Pulmonary artery endothelial cell (primary cell): ENCODE results near the gene HSD17B3. TPM values are rescaled to one million over a fixed set of nuclear protein-coding genes. Genes with fewer than 3 reads are reported as not detected.
"Not testable (repeated sequence)": the region's sequence is repeated elsewhere in the genome, so short reads cannot be mapped to it uniquely, and the experiment has no call there.

Experiments used
- DNase-seq: peaks from one replicate; pipeline ENCODE4 v3.0.0-alpha.2; 2011; ENCODE audit warnings: low read depth, low spot score
- total RNA-seq: library from RNA; depleted of rRNA; stranded (reverse); fragments of >200 nt; gene quantifications from 2 replicates; pipeline ENCODE4 v1.2.3, GENCODE V29; 2014

Gene HSD17B3
- not detected in 2 replicates for total RNA-seq

DNA sequence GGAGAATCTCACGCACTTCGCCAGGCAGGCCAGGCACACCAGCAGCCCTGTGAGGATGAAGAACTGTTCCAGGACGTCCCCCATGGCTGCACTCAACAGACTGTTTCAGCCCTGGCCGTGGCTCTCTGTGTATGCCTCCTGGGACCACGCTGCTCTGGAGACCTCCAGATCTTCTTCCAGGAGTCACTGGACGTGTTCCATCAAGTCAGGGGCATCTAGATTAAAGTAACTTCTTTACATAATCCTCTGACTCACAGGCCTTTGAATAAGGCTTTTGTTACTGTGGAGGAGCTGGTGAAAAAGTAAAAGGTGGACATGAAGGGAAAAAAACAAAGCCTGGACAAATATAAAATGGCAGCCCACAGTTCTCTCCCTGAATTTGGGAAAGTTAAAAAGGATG lies at the start of gene HSD17B3:
HSD17B3 (minus strand) TSS at position 156 of the 400 bp plus-strand sequence; CDS start at position 84, 72 bp downstream.
- no peak for DNase-seq

DNA sequence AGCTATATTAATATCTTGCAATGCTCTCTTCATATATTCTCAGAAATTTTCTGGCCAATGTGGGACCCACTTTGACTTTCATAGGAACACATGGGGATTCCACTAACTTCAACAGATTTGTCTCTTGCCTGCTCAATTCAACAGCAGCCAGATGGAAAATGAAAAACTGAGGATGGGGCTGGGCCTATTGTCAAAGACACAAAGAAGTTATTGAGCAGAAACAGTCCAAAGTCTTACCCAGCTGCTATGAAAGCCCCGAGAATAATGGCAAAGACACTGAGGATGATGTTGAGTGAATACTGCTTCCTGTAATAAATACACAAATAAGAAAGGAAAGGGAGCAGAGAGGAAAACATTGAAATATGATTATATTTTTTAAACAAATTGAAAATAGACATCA lies 48.9 kb upstream of the HSD17B3 start:
- no peak for DNase-seq

DNA sequence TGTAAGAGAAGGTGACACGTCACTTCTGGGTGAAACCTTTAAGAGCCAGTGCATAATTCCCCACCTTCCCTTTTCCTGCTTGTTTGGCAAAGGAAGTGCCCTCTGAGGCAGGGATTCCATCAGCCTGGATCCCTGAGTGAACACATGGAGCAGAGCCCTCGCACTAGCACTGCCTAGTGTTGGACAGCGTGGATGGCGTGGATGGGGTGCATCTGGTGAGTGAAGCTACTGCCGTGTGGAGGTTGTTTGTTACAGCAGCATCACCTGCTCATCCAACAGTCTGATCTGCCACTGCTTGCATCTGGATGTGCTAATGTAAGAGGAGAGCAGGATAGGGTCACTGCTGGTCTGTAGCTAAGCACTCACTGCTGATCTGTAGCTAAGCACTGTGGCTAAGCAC lies 46.3 kb upstream of the HSD17B3 start:
- DNase-seq, result no peak

DNA sequence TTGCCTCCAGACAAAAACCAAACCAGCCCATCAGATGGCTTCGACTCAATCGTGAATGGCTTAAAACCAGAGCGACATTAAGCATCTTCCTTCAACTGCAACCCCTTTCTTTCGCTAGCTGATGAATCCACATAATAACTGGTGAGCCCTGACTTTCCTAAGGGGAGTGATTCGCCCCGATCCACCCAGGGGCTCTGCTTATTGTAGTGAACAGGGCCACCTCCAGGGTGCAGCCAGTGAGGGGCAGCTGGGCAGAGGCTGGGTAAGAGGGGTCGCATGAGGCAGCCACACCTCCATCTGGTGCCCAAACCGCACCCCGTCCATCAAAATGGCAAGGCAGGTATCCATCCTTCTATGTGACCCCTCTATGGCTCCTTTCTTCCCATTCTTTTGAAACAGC lies 43.6 kb upstream of the HSD17B3 start:
- no peak for DNase-seq

DNA sequence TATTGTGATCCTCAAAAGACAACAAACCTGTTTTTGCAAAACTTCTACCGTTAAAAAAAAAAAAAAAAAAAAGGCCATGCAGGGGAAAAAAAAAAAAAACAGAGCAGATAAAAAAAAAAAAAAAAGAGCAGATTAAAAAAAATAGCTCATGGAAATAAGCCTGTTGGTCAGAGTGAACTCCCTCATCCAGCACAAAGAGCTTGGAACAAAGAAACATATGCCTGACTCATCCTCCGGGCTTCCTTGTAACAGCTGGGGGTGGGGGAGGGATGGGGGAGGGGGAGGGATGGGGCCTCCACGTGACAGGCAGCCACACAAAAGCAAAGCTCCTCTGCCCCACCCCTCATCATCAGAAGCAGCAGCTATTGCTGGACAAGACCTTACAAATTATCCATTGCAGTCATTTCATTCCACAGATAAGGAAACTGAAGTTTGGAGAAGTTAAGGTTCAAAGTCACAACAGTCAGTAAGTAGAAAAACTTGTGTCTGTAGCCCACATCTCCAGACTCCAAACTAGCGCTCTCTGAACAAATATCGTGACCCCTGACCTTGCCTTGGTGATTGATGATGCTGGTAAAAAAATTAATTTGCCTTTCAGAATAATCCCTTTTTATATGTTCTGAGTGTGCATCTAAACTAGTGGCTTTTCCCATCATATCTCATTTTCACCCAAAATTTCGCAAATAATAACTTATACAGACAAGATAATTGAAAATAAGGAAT lies 42.6 kb upstream of the HSD17B3 start:
- peak; percentile 93 for DNase-seq

DNA sequence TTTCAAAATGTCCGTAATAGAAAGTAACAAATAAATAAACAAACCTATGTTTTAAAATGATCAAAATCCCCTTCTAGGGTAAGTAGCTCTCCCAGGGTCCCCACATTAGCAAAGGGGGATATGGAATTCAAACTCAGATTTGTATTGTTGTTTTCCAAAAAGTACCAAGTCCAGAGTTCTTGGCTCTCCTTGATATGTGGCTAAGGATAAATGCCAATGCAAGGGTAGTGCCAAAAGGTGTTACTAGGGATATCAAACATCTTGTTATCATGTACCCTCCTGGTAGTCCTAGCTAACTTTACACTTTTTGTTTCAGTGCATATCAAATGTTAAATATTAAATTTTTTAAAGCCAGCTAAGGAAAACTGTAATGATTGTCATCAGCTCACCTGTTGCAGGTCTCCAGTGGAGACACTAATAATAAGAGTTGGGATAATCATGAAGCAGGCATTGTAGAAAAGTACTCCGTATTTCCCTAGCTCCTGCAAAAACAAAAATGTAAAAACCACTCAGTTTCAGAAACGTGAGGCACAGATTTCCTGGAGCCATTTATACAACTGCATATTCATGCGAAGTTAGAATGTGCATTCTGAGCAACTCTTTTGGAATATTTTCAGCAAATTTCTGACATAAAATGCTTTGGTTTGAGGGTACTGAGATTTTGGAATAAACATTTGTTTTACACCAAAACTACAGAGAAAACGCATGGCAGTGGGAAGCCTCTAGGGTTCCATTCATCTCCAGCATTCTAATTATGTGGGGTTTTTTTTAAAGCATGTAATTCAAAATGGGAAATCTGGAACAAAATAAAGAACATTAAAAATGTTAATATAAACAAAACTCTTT lies 41.8 kb upstream of the HSD17B3 start:
- no peak for DNase-seq

DNA sequence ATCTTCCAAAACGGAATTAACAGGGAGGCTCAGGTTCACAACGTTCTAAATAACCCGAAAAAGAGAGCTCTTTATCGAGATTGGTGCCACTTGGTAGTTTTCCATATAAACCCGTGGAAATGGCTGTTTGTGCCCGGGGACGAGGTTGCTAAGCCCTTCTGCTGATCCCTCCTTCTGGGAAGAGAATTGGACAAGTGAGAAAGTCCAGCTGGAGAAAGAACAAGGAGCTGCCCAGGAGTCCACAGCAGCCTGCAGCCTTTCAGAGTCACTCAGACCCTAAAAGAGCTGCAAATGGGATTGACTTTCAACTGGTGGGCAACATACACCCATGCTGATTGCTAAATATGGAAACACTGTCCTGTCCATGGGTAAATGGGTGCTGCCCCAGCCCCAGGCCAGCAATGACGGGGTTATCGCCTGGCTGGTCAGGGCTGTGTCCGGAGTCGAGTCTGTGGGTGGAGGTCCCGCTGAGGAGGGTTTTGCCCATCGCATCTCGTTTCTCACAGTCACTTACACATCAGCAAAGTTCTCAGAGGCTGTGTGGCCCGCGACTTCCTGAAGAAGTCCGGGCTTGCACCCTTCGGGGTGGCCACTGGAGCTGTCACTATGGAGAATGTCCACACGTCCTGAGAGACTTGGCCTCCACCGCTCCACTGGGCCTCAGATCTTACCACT lies 40.7 kb upstream of the HSD17B3 start:
- DNase-seq, result no peak

DNA sequence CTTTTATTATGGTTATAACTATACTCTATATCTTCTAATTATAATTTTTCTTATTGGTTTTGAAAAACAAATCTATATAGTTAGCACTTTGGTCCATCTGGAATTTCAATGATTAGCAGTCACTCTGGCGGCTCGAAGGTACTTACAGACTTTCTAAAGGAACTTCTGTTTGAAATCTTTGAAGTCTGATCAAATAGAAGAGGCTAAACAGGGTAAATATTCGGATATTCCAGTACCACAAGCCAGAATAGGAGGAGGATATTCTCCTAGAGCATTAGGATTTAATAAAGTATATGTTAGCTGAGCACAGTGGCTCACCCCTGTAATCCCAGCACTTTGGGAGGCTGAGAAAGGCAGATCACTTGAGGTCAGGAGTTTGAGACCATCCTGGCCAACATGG lies 38.7 kb upstream of the HSD17B3 start:
- no peak for DNase-seq

DNA sequence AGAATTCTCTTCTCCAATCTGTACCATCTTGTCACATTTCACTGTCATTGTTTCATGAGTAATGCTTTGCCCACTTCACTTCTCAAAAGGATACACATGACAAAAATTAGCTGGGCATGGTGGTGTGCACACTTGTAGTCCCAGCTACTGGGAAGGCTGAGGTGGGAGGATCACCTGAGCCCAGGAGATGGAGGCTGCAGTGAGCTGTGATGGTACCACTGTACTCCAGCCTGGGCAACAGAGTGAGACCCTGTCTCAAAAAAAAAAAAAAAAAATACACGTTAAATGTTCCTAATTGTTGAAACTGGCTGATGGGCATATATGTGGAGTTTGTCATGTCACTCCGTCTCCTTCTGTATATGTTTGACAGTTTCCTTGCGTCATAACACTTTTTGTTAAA lies 36.3 kb upstream of the HSD17B3 start:
- no peak for DNase-seq

DNA sequence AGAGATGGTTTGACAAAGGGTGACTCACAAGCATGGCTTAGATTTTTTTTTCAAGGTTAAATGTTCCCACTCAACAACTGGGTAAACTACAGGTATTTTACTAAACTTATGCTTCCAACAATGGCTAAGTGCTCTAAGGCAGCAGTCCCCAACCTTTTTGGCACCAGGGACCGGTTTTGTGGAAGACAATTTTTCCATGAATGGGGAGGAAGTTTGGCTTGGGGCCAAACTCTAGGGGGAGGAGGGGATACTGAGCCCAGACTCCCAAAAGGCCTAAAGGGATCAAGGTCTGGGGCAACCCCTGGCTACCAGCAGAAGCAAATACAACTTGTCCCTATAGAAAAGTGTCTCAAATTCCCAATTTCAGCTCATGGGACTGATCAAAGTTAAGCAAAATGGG lies 32.0 kb upstream of the HSD17B3 start:
- no peak for DNase-seq

DNA sequence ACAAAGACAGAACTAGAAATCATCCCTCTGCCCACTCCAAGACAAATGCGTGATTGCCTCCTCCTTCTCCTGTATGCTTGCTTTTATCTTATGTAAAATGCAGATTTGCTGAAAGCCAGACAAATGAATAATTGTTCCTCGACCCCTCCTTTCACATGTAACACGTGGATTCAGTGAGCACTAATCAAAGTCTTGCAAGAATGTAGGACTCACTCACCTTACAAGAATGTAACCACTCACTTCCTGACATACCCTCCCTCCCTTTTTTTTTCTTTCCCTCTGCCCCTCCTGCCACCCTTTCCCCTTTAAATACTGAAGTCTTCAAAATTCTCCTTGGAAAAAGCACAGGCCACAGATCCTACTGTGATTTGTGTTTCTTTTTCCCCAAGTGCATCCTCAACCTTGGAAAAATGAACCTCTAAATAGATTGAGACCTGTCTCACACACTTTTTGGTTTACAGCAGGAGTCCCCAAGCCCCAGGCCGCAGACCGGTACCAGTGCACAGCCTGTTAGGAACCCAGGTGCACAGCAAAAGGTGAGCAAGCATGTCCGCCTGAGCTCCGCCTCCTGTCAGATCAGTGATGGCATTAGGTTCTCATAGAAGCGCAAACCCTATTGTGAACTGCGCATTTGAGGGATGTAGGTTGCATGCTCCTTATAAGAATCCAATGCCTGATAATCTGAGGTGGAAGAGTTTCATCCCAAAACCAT lies 29.4 kb upstream of the HSD17B3 start:
- no peak for DNase-seq

DNA sequence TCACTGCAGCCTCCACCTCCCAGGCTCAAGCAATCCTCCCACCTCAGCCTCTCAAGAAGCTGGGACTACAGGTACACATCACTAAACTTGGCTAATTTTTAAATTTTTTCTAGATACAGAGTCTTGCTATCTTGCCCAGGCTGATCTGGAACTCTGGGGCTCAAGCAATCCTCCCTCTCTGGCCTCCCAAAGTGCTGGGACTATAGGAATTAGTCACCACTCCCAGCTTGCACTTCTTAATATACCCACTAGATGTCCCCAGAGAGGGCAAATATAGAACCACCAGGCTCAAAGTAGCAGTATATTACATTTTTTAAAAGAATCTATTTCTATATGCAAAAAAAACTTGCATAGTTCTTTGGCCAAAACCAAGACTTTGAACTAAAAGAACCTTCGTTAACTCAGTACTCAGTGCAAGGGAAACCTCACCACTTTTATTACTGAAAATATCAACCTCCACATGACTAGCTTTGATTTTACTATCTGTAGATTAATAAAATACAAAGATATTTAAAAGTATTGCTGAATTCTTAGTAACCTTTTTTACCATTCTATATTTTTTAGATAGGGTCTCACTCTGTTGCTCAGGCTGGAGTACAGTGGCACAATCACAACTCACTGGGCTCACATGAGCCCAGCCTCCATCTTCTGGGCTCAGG lies 25.8 kb upstream of the HSD17B3 start:
- DNase-seq, result no peak

DNA sequence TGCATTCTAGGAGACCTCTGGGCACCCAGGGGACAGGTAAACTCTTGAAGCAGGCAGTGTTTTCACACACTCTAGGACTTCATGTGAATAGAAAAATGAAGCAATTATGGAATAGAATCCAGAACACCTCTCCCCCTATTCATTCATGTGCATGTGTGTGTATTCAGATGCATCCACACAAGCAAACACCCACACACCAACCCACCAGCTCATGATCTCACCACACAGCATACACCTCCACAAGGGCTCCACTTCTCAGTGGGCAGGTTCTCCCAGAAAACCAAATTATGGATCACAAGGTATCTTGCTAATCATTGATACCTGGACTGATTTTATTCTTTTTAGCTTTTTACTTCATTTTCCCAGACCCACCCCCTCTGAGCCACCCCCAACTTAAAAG lies 21.2 kb upstream of the HSD17B3 start:
- DNase-seq, result no peak

DNA sequence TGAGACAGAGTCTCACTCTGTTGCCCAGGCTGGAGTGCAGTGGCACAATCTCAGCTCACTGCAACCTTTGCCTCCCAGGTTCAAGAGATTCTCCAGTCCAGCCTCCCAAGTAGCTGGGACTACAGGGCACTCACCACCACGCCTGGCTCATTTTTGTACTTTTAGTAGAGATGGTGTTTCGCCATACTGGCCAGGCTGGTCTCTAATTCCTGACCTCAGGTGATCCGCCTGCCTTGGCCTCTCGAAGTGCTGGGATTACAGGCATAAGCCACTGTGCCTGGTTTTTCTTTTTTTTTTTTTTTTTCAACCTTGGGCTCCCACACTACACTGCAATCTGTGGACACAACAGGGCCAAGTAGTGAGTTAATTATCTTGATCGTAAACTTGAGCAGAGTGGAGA lies 20.8 kb upstream of the HSD17B3 start:
- not testable (repeated sequence) for DNase-seq

DNA sequence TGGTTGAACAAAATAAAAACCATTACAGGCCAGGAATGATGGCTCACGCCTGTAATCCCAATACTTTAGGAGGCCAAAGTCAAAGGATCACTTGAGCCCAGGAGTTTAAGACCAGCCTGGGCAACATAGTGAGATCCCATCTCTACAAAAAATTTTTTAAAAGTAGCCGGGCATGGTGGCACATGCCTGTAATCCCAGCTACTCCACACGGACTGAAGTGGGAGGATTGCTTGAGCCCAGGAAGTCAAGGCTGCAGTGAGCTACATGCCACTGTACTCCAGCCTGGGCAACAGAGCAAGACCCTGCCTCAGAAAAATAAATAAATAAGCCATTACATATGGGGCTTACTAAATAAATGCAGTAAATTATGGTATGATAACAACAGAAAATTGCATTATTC lies 20.2 kb upstream of the HSD17B3 start:
- not testable (repeated sequence) for DNase-seq

DNA sequence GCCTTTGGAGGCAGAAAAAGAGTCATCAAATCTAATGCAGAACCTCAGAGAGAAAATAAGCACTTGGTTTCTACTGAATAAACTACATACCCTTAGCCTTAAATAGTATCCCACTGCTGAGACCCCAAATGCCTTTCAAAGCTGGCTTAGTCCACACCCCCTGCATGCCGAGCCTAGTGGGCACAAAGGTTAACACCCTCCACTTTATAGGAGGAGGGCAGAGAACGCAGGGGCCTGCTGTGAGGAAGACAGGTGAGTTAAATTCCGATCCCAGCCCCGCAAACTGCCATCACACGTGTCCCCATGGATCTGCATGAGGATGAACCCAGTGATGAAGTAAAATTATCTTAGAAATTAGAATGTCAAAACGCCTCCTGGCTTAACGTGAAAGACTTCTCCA lies 19.5 kb upstream of the HSD17B3 start:
- no peak for DNase-seq

DNA sequence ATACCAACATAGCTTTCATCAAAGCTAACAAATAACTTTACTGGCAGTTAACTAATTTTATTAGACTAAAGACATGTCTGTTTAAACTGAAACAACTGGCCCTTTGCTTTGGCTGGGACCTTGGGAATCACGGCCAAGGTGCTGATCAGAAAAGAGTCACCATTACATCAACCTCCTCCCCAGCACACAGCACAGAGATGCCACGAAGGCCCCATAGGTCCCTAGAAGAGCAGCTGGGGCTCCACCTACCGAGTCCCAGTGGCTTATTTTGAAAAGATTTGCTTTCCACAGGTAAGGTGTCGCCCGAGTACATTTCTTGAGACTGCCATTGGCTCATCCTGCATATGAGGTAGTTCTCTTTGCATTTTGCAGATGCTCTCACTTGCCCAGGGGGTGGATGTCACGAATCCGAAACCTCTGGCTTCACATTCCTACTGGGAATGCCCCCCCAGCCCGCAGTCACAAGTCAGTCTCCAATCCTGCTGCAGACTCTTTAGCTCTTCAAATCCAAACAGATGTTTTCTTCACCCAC lies 18.8 kb upstream of the HSD17B3 start:
- no peak for DNase-seq

DNA sequence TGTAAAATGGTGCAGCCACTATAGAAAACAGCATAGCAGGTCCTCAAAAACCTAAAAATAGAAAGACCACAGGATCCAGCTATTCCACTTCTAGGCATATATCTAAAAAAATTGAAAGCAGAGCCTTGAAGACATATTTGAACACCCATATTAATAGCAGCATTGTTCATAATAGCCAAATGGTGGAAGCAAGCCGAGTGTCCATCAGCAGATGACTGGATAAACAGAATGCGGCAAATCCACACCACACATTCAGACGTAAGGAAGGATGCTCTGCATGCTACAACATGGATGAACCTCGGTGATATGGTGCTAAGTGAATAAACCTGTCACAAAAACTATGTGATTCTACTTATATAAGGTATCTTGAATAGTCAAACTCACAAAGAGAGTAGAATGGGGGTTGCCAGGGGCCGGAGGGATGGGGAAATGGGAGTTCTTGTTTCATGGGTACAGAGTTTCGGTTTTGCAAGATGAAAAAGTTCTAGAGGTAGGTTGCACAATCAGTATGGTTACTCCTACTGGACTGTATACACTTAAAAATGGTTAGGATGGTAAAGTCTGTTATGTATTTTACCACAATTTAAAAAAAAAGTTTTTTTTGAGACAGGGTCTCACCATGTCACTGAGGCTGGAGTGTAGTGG lies 17.1 kb upstream of the HSD17B3 start:
- DNase-seq, result no peak

DNA sequence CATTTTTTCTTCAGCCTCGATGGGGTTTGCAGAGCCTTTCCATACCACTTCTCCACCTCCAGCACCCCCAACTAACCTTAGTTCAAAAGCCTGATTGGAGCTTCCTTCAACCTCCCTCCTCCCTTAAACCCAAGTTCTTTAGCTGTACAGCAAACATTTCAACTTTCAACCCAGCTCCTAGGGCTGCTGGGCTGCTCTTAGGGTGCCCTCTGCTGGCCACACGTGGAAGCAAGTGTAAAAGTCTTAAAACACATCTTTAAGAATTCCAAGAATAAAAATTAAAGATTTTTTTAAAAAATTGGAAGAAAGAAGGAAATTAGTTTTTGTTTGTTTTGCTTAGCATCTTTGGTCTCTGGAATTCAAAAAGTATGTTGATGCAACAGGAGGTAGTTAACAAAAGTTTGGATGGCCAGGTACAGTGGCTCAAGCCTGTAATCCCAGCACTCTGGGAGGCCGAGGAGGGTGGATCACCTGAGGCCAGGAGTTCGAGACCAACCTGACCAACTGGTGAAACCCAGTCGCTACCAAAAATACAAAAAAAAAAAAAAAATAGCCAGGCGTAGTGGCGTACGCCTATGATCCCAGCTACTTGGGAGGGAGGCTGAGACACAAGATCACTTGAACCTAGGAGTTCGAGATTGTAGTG lies 15.5 kb upstream of the HSD17B3 start:
- no peak for DNase-seq

DNA sequence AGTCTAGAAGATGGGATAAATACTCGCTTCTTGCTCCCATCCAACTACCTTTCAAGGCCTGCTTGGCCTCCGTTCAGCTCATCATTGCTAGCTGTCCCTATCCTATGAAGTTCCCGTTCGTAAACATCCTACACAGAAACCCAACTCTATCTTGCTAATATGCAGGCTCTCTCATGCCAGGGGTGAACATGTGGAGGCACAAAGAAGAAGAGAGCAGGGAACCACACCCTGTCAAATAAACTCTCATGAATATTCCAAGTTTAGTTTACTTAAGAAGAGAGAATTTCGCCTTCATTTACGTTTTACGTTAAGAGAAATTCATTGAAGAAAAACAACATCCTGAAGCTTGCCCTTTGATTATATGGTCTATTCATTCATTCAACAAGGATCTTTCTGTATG lies 7.9 kb upstream of the HSD17B3 start:
- no peak for DNase-seq
